ENCODE data around the gene CASK.

CASK gene

DNA sequence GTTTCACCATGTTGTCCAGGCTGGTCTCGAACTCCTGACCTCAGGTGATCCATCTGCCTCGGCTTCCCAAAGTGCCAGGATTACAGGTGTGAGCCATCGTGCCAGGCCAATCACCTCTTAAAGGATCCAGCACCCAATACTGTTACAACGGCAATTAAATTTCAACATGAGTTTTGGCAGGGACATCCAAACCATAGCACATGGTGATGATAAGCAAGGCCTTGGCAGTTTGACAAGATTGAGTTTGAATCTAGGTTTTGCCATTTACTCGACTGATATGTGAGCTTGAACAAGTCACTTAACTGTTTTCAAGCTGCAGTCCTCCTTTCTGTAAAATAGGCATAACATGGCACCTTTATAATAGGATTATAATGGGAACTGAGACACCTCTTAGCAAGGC lies 115.3 kb downstream of the CASK start:
- no peak for FAIRE-seq
- TF ChIP-seq POLR2AphosphoS5 (IDR thresholded peaks at IDR 0.05; ENCODE audit: low read depth, low read length) (no peak), POLR2A (IDR thresholded peaks at IDR 0.05; ENCODE audit: low read depth, low read length) (no peak), SPI1 (IDR thresholded peaks at IDR 0.05; ENCODE audit: low read depth, low read length) (no peak), PAX5 (IDR thresholded peaks at IDR 0.05; ENCODE audit: insufficient read depth, low read length, severe bottlenecking) (no peak), POU2F2 (IDR thresholded peaks at IDR 0.05; ENCODE audit: low read depth, low read length) (no peak), TAF1 (IDR thresholded peaks at IDR 0.05; ENCODE audit: low read depth, low read length) (no peak)

DNA sequence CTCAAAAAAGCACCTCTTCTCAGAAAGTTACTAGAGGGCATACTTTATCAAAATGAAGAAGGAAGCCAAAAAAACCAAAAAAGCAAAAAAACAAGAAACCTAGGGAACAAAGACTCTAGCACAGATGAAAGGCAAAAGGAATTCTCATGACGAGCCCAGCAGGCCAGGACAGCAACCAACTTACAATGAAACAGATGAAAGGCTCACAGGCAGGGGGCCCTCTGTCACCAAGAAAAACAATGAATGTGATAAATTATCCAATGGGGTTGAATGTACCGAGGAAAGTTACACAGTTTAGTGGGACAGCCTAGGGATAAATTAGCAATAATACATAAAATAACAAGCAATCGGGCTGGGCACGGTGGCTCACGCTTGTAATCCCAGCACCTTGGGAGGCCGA lies 120.4 kb downstream of the CASK start:
- TF ChIP-seq SPI1 (IDR thresholded peaks at IDR 0.05; ENCODE audit: low read depth, low read length) (no peak), TAF1 (IDR thresholded peaks at IDR 0.05; ENCODE audit: low read depth, low read length) (no peak), POLR2AphosphoS5 (IDR thresholded peaks at IDR 0.05; ENCODE audit: low read depth, low read length) (no peak), POU2F2 (IDR thresholded peaks at IDR 0.05; ENCODE audit: low read depth, low read length) (no peak), PAX5 (IDR thresholded peaks at IDR 0.05; ENCODE audit: insufficient read depth, low read length, severe bottlenecking) (no peak), POLR2A (IDR thresholded peaks at IDR 0.05; ENCODE audit: low read depth, low read length) (no peak)
- no peak for FAIRE-seq
- no peak for DNase-seq (ENCODE audit: insufficient read length, low spot score)

More for the DNA sequence above, 115.3 kb downstream of the CASK start:
- no peak for DNase-seq (ENCODE audit: insufficient read length, low spot score)

DNA sequence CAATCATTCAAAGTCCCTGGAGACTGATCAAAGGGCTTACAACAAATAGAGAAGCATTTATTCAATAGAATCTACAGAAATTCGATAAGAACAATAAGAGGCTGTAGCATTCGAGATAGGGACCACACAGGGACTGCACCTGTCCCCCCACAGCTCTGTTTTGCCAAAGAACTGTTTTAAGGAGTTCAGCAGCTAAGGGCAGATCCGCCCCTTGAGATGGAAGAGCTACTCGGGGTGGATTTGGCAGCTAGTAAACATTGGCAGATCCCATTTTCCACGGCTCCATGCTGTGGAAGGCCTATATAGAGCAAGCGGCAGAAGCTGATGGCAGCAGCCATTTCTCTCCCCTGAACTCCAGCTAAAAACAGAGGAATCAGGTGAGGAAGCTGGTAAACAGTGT lies 123.7 kb downstream of the CASK start:
- TF ChIP-seq PAX5 (IDR thresholded peaks at IDR 0.05; ENCODE audit: insufficient read depth, low read length, severe bottlenecking) (no peak), SPI1 (IDR thresholded peaks at IDR 0.05; ENCODE audit: low read depth, low read length) (no peak), TAF1 (IDR thresholded peaks at IDR 0.05; ENCODE audit: low read depth, low read length) (no peak), POLR2AphosphoS5 (IDR thresholded peaks at IDR 0.05; ENCODE audit: low read depth, low read length) (no peak), POU2F2 (IDR thresholded peaks at IDR 0.05; ENCODE audit: low read depth, low read length) (no peak), POLR2A (IDR thresholded peaks at IDR 0.05; ENCODE audit: low read depth, low read length) (no peak)
- DNase-seq (ENCODE audit: insufficient read length, low spot score) = no peak
- no peak for FAIRE-seq

DNA sequence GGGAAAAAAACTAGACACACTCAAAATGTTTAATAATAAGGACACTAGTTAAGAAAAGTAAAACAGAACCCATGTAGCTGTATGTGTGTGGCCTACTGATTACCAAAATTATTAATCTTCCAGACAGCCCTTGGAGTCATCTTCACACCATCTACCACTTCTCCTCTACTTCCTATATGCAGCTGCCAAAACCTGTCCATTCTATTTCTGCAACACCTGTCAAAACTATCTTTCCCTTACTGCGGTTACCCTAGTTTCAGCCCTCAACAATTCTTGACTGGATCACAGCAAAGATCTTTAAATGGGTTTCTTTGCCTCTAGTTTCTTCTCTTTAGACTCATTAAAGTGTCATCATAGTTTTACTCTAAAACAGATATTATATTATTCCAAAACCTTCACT lies 126.8 kb downstream of the CASK start:
- no peak for DNase-seq (ENCODE audit: insufficient read length, low spot score)
- TF ChIP-seq PAX5 (IDR thresholded peaks at IDR 0.05; ENCODE audit: insufficient read depth, low read length, severe bottlenecking) = no peak
- TF ChIP-seq POU2F2 (IDR thresholded peaks at IDR 0.05; ENCODE audit: low read depth, low read length) = no peak
- TF ChIP-seq POLR2AphosphoS5 (IDR thresholded peaks at IDR 0.05; ENCODE audit: low read depth, low read length) = no peak
- no peak for TF ChIP-seq SPI1 (IDR thresholded peaks at IDR 0.05; ENCODE audit: low read depth, low read length)
- TF ChIP-seq POLR2A (IDR thresholded peaks at IDR 0.05; ENCODE audit: low read depth, low read length) = no peak
- no peak for TF ChIP-seq TAF1 (IDR thresholded peaks at IDR 0.05; ENCODE audit: low read depth, low read length)
- no peak for FAIRE-seq

DNA sequence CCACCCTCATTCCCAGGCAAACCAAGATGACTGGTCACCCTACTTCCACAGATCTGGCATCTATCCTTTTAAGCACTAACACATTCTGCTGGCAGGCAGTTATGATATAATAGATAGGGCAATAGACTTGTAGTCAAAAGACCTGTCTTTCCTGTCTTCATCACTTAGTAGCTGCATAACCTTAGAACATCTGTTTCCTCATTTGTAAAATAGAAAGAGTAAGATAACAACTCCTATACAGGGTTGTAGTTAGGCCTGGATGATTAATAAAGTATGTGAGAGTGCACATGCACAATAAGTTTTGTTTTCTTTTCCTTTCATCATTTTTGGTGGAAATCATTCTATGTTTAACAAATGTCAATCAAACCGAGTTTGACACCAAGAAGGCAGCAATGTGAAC lies 127.3 kb downstream of the CASK start:
- DNase-seq (ENCODE audit: insufficient read length, low spot score) (no peak), FAIRE-seq (no peak)
- TF ChIP-seq TAF1 (IDR thresholded peaks at IDR 0.05; ENCODE audit: low read depth, low read length) = no peak
- no peak for TF ChIP-seq POLR2A (IDR thresholded peaks at IDR 0.05; ENCODE audit: low read depth, low read length)
- TF ChIP-seq PAX5 (IDR thresholded peaks at IDR 0.05; ENCODE audit: insufficient read depth, low read length, severe bottlenecking) = no peak
- no peak for TF ChIP-seq SPI1 (IDR thresholded peaks at IDR 0.05; ENCODE audit: low read depth, low read length)
- TF ChIP-seq POLR2AphosphoS5 (IDR thresholded peaks at IDR 0.05; ENCODE audit: low read depth, low read length) = no peak
- TF ChIP-seq POU2F2 (IDR thresholded peaks at IDR 0.05; ENCODE audit: low read depth, low read length) = no peak

DNA sequence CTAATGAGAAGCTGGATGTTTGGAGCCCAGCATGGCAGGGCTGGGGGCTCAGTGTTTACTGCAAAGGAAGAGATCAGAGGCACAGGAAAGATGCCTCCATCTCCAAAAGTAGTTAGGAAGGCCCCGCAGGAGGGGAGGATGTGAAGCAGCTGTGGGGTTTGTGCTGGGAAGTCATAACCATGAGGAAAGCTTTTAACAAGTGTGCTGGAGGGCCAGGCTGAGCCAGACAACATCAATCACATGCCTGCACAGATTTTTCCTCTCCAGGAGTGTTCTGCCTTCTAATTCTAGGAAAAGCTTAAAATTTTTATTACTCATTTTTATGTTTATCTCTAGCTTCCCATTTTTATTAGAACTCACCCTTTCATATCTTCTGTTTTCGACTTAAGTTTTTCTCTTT lies 134.0 kb downstream of the CASK start:
- FAIRE-seq = no peak
- no peak for DNase-seq (ENCODE audit: insufficient read length, low spot score)
- TF ChIP-seq POU2F2 (IDR thresholded peaks at IDR 0.05; ENCODE audit: low read depth, low read length) = no peak
- TF ChIP-seq POLR2AphosphoS5 (IDR thresholded peaks at IDR 0.05; ENCODE audit: low read depth, low read length) = no peak
- no peak for TF ChIP-seq TAF1 (IDR thresholded peaks at IDR 0.05; ENCODE audit: low read depth, low read length)
- TF ChIP-seq SPI1 (IDR thresholded peaks at IDR 0.05; ENCODE audit: low read depth, low read length) = no peak

DNA sequence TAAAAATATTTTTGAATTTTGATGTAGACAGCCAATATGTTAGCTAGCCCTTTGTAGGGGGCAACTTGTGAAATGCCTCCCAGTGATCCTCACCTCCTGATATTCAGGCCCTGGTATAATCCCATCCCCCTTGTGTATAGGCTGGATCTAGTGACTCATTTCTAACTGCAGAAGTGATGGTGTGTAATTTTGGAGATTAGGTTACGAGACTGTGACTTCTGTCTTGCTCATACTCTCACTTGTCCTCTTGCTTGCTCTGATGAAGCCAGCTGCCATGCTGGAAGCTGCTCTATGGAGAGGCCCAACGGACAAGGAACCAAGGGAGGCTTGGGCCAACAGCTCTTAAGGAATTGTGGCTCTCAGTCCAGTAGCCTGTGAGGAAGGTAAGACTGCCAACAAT lies 137.7 kb downstream of the CASK start:
- no peak for DNase-seq (ENCODE audit: insufficient read length, low spot score)
- no peak for FAIRE-seq
- TF ChIP-seq TAF1 (IDR thresholded peaks at IDR 0.05; ENCODE audit: low read depth, low read length) (no peak), SPI1 (IDR thresholded peaks at IDR 0.05; ENCODE audit: low read depth, low read length) (no peak), POU2F2 (IDR thresholded peaks at IDR 0.05; ENCODE audit: low read depth, low read length) (no peak), POLR2A (IDR thresholded peaks at IDR 0.05; ENCODE audit: low read depth, low read length) (no peak), POLR2AphosphoS5 (IDR thresholded peaks at IDR 0.05; ENCODE audit: low read depth, low read length) (no peak), PAX5 (IDR thresholded peaks at IDR 0.05; ENCODE audit: insufficient read depth, low read length, severe bottlenecking) (no peak)

DNA sequence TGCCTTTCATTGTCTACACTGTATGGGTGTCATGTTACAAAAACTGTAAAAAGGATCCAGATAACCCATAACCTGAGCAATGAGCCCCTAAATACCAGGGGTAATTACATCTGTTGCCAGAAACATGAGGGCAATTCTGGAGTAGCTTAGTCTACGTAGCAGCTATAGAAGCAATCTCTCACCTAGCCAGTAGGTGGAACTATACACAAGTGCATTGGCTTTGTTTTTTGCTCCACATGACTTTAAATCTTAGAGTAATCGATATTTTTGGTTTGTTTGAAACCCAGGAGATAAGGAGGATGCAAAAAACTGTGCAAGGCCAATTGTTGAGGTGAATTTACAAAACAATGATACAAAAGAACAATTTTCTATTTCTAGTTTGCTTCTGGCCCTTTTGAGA lies 141.9 kb downstream of the CASK start:
- DNase-seq (ENCODE audit: insufficient read length, low spot score) (no peak), FAIRE-seq (peak; percentile 84)
- no peak for TF ChIP-seq POLR2AphosphoS5 (IDR thresholded peaks at IDR 0.05; ENCODE audit: low read depth, low read length)
- TF ChIP-seq POU2F2 (IDR thresholded peaks at IDR 0.05; ENCODE audit: low read depth, low read length) = no peak
- no peak for TF ChIP-seq PAX5 (IDR thresholded peaks at IDR 0.05; ENCODE audit: insufficient read depth, low read length, severe bottlenecking)
- no peak for TF ChIP-seq SPI1 (IDR thresholded peaks at IDR 0.05; ENCODE audit: low read depth, low read length)
- no peak for TF ChIP-seq TAF1 (IDR thresholded peaks at IDR 0.05; ENCODE audit: low read depth, low read length)
- TF ChIP-seq POLR2A (IDR thresholded peaks at IDR 0.05; ENCODE audit: low read depth, low read length) = no peak

DNA sequence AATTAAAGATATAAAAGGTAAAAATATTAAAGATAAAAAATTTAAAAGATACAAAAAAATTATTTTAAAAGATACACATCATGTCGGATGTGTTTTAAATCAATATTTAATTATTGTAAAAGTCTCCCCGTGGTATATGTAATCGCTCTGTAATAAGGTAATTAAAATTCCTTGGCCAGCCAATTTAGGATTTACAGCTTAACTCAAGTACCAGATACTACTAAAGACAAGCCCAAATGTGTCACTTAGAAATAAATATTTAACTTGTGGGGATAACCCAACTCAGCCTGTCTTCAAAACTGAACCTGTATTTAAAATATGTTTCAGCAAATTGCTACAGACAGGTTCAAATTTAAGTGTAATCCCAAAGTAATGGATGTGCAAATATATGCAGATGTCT lies 143.4 kb downstream of the CASK start:
- FAIRE-seq = no peak
- DNase-seq (ENCODE audit: insufficient read length, low spot score) = no peak
- TF ChIP-seq PAX5 (IDR thresholded peaks at IDR 0.05; ENCODE audit: insufficient read depth, low read length, severe bottlenecking) (no peak), POU2F2 (IDR thresholded peaks at IDR 0.05; ENCODE audit: low read depth, low read length) (no peak)

DNA sequence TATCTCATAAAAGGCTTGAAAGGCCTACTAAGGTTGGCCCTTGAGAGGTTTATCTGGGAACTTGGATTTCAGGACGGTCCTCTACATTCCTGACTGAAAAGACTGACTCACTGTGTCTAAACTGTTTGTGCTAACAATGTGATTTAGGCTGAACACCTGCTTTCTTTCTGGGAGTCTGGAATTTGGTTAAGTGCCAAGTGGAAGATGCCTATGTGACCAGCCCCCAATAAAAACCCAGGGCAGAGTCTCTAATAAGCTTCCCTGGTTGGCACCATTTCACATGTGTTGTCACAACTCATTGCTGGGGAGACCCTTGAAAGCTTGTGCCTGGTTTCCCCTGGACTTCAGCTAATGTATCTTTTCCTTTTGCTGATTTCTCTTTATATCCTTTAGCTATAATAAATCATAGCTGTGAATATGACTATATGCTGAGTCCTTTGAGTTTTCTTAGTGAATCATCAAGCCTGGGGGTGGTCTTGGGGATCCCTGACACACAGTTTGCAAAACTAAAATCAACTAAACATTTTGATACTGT lies 144.3 kb downstream of the CASK start:
- no peak for TF ChIP-seq PAX5 (IDR thresholded peaks at IDR 0.05; ENCODE audit: insufficient read depth, low read length, severe bottlenecking)
- no peak for TF ChIP-seq TAF1 (IDR thresholded peaks at IDR 0.05; ENCODE audit: low read depth, low read length)
- TF ChIP-seq POLR2AphosphoS5 (IDR thresholded peaks at IDR 0.05; ENCODE audit: low read depth, low read length) = no peak
- no peak for TF ChIP-seq POLR2A (IDR thresholded peaks at IDR 0.05; ENCODE audit: low read depth, low read length)
- TF ChIP-seq POU2F2 (IDR thresholded peaks at IDR 0.05; ENCODE audit: low read depth, low read length) = no peak
- TF ChIP-seq SPI1 (IDR thresholded peaks at IDR 0.05; ENCODE audit: low read depth, low read length) = no peak
- DNase-seq (ENCODE audit: insufficient read length, low spot score) (no peak), FAIRE-seq (no peak)
